Measurements from ENCODE around the gene BOC. TPM values are rescaled to one million over a fixed set of nuclear protein-coding genes. Genes with fewer than 3 reads are reported as not detected.

BOC gene
- total RNA-seq, 2 experiments from 2014 or later, result not detected

DNA sequence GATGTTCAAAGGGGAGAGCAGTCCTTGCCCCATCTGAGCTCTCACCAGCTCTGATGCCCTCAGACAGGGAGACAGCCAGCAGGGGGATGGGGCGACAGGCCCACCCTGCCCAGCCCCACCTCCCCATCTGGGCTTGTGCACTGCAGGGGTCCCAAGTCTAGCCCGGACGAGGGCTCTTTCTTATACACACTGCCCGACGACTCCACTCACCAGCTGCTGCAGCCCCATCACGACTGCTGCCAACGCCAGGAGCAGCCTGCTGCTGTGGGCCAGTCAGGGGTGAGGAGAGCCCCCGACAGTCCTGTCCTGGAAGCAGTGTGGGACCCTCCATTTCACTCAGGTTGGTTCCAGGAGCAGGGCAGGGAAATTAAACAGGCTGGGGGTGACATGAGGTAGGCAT lies 73.9 kb downstream of the BOC start:
- Mint-ChIP-seq H3K27ac (no peak overlapping the region), H3K4me1 (ENCODE audit: low read depth) (no peaks in the 10 kb centered on the region), H3K9me3 (no peaks in the 10 kb centered on the region), H3K4me3 (no peak overlapping the region), H3K27me3 (no peaks in the 10 kb centered on the region), H3K36me3 (ENCODE audit: low read depth) (no peaks in the 10 kb centered on the region)
- intact Hi-C loops (cut with DNase I, micrococcal nuclease), result loop anchor here (5.0 kb wide), 3 partner anchors 248 to 553 kb away; no protein-coding TSS in a partner anchor
- no peaks in the 10 kb centered on the region for H3K27me3 ChIP-seq (ENCODE audit: control insufficient read depth in 1 of 2, insufficient read depth in 2 of 2, low read length in 2 of 2)
- TF ChIP-seq, protein P1, sequence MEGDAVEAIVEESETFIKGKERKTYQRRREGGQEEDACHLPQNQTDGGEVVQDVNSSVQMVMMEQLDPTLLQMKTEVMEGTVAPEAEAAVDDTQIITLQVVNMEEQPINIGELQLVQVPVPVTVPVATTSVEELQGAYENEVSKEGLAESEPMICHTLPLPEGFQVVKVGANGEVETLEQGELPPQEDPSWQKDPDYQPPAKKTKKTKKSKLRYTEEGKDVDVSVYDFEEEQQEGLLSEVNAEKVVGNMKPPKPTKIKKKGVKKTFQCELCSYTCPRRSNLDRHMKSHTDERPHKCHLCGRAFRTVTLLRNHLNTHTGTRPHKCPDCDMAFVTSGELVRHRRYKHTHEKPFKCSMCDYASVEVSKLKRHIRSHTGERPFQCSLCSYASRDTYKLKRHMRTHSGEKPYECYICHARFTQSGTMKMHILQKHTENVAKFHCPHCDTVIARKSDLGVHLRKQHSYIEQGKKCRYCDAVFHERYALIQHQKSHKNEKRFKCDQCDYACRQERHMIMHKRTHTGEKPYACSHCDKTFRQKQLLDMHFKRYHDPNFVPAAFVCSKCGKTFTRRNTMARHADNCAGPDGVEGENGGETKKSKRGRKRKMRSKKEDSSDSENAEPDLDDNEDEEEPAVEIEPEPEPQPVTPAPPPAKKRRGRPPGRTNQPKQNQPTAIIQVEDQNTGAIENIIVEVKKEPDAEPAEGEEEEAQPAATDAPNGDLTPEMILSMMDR (IDR thresholded peaks at IDR 0.05), result no peak
- no peak overlapping the region for H3K27ac ChIP-seq (ENCODE audit: low read depth in 1 of 2, low read length in 2 of 2)
- POLR2A ChIA-PET, result no interaction called here
- ATAC-seq (ENCODE audit: poor library complexity) (no peak), DNase-seq (no peak)
- H3K4me1 ChIP-seq (ENCODE audit: insufficient read depth, low read length), result no peaks in the 10 kb centered on the region
- H3K9me3 ChIP-seq (ENCODE audit: control insufficient read depth in 1 of 2, insufficient read depth in 1 of 2, low read length in 2 of 2), result no peaks in the 10 kb centered on the region
- CTCF ChIA-PET, result no interaction called here
- H3K4me3 ChIP-seq (ENCODE audit: low read length), result no peak overlapping the region
- H3K36me3 ChIP-seq (ENCODE audit: insufficient read depth, low read length), result no peaks in the 10 kb centered on the region

DNA sequence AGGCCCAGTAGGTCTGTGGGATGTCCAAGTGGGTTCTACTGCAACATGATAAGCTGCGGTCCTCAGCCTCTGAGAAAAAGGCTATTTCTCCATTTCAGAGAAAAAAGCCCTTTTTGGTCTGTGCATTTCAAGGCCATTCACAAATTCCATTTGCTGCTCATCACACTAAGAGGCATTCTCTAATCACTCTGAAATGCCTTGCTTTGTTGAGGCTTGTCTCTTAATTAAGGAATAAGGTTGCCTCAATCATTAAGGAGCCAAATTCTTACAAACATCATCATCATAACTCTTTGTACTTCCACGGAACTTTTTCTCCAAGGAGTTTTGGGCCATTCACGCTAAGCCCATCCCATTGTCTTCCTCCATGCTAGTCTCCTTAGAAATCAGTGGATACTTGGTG lies 74.4 kb downstream of the BOC start:
- Mint-ChIP-seq H3K4me3 (no peak overlapping the region), H3K9me3 (no peaks in the 10 kb centered on the region), H3K27ac (no peak overlapping the region), H3K36me3 (ENCODE audit: low read depth) (no peaks in the 10 kb centered on the region), H3K27me3 (no peaks in the 10 kb centered on the region), H3K4me1 (ENCODE audit: low read depth) (no peaks in the 10 kb centered on the region)
- ChIA-PET CTCF (no interaction called here), POLR2A (no interaction called here)
- H3K36me3 ChIP-seq (ENCODE audit: insufficient read depth, low read length), result no peaks in the 10 kb centered on the region
- TF ChIP-seq, protein P1 (IDR thresholded peaks at IDR 0.05), result no peak
- no peaks in the 10 kb centered on the region for H3K27me3 ChIP-seq (ENCODE audit: control insufficient read depth in 1 of 2, insufficient read depth in 2 of 2, low read length in 2 of 2)
- no peak overlapping the region for H3K27ac ChIP-seq (ENCODE audit: low read depth in 1 of 2, low read length in 2 of 2)
- intact Hi-C loops (cut with DNase I, micrococcal nuclease), result loop anchor here (5.0 kb wide), 3 partner anchors 248 to 553 kb away; no protein-coding TSS in a partner anchor
- no peak for DNase-seq
- ATAC-seq (ENCODE audit: poor library complexity), result no peak
- H3K4me1 ChIP-seq (ENCODE audit: insufficient read depth, low read length), result no peaks in the 10 kb centered on the region
- H3K4me3 ChIP-seq (ENCODE audit: low read length), result no peak overlapping the region
- H3K9me3 ChIP-seq (ENCODE audit: control insufficient read depth in 1 of 2, insufficient read depth in 1 of 2, low read length in 2 of 2), result no peaks in the 10 kb centered on the region

DNA sequence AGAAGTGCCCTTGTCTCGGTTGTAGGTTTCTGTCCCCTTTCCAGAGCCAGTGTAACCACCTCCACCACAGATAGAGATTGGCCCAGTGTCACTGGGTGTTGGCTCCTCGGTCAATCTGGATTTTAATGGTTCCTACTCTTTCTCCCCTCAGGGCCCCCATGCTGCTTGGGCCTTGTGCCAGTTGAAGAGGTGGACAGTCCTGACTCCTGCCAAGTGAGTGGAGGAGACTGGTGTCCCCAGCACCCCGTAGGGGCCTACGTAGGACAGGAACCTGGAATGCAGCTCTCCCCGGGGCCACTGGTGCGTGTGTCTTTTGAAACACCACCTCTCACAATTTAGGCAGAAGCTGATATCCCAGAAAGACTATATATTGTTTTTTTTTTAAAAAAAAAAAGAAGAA lies 75.2 kb downstream of the BOC start:
- no peaks in the 10 kb centered on the region for H3K36me3 ChIP-seq (ENCODE audit: insufficient read depth, low read length)
- CTCF ChIA-PET, result no interaction called here
- no peaks in the 10 kb centered on the region for H3K27me3 ChIP-seq (ENCODE audit: control insufficient read depth in 1 of 2, insufficient read depth in 2 of 2, low read length in 2 of 2)
- H3K27ac ChIP-seq (ENCODE audit: low read depth in 1 of 2, low read length in 2 of 2), result no peak overlapping the region
- H3K4me1 ChIP-seq (ENCODE audit: insufficient read depth, low read length), result no peaks in the 10 kb centered on the region
- no peak overlapping the region for H3K27ac Mint-ChIP-seq
- no peaks in the 10 kb centered on the region for H3K36me3 Mint-ChIP-seq (ENCODE audit: low read depth)
- intact Hi-C loops (cut with DNase I, micrococcal nuclease), result loop anchor here (5.0 kb wide), 3 partner anchors 249 to 554 kb away; no protein-coding TSS in a partner anchor
- no peaks in the 10 kb centered on the region for H3K9me3 Mint-ChIP-seq
- no peaks in the 10 kb centered on the region for H3K9me3 ChIP-seq (ENCODE audit: control insufficient read depth in 1 of 2, insufficient read depth in 1 of 2, low read length in 2 of 2)
- DNase-seq (no peak), ATAC-seq (ENCODE audit: poor library complexity) (no peak)
- H3K4me3 Mint-ChIP-seq, result no peak overlapping the region
- no peaks in the 10 kb centered on the region for H3K27me3 Mint-ChIP-seq
- H3K4me3 ChIP-seq (ENCODE audit: low read length), result no peak overlapping the region
- TF ChIP-seq, protein P1 (IDR thresholded peaks at IDR 0.05), result no peak
- POLR2A ChIA-PET, result no interaction called here
- H3K4me1 Mint-ChIP-seq (ENCODE audit: low read depth), result no peaks in the 10 kb centered on the region

All from CD4-positive, alpha-beta T cell (primary cell).